Measurements from ENCODE around the gene LOC128125822.

Gene LOC128125822

DNA sequence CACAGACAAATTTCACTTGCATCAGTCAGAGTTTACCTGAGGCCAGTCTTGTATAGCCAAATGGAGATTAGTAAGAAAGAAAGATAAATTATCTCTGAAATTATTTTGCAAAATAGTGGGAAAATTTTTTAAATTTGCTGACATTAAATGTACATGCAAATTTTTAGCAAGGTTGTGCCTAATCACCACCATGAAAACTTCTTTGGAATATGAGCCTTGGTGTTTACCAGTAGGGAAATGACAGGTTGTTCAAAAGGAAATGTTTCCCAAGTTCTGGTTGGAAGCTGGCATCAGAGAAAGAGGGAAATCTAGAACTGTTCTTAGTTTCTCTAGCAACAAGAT, 34.4 kb upstream of the LOC128125822 start:
- ChIA-PET CTCF (interaction anchor here (1.1 kb wide), 1 partner anchor 16 kb away, joined by 3 read pairs; no protein-coding TSS in a partner anchor), POLR2A (ENCODE audit: unreplicated experiment) (no interaction called here)
- Histone ChIP-seq H4K5ac (ENCODE audit: low read depth, low read length) (no peak overlapping the region), H2BK15ac (ENCODE audit: low read depth, low read length) (no peak overlapping the region), H3K9me3 (ENCODE audit: control insufficient read depth, insufficient read depth, low read length) (no peaks in the 10 kb centered on the region), H3K79me1 (ENCODE audit: low read depth in 1 of 2, low read length in 2 of 2) (no peaks in the 10 kb centered on the region), H4K91ac (ENCODE audit: insufficient read depth, low read depth, low read length) (no peak overlapping the region), H3K27me3 (ENCODE audit: control insufficient read depth, insufficient read depth, low read length) (no peaks in the 10 kb centered on the region; the same call in 1 of the 2 replicates), H2BK120ac (ENCODE audit: low read depth, low read length) (no peak overlapping the region), H3K27ac (ENCODE audit: insufficient read depth, low read length) (no peak overlapping the region), H4K8ac (ENCODE audit: low read depth in 2 of 2, low read length in 2 of 2) (no peak overlapping the region), H3K4me1 (ENCODE audit: control insufficient read depth, insufficient read depth, low read length) (no peaks in the 10 kb centered on the region), H3K4ac (ENCODE audit: low read depth, low read length) (no peak overlapping the region), H2BK5ac (ENCODE audit: low read depth, low read length, poor library complexity, severe bottlenecking) (no peak overlapping the region), H3K23ac (ENCODE audit: low read depth, low read length) (no peak overlapping the region), H3K9ac (ENCODE audit: low read depth, low read length) (no peak overlapping the region), H2AK9ac (replicated peaks; ENCODE audit: low read depth, low read length, poor library complexity) (no peak overlapping the region), H3K14ac (replicated peaks; ENCODE audit: low read depth, low read length) (no peak overlapping the region), H2BK20ac (ENCODE audit: low read depth, low read length) (no peak overlapping the region), H3K4me3 (ENCODE audit: insufficient read depth, low read depth, low read length) (no peak overlapping the region), H3K4me2 (ENCODE audit: low read depth, low read length) (no peak overlapping the region), H3K9me1 (ENCODE audit: insufficient read depth, low read length) (no peaks in the 10 kb centered on the region), H3K36me3 (ENCODE audit: control insufficient read depth, insufficient read depth, low read length) (no peaks in the 10 kb centered on the region), H3K56ac (ENCODE audit: extremely low read depth, insufficient read depth, low read length) (no peak overlapping the region), H4K20me1 (ENCODE audit: insufficient read depth, low read length) (no peaks in the 10 kb centered on the region), H3K18ac (ENCODE audit: low read depth, low read length) (no peak overlapping the region), H2AK5ac (ENCODE audit: low read depth, low read length) (no peak overlapping the region), H2AFZ (replicated peaks; ENCODE audit: low read length, poor library complexity) (no peak overlapping the region)
- intact Hi-C loops (cut with micrococcal nuclease), result no loop called here
- in situ Hi-C loops (cut with MboI; ENCODE audit: low sequenced_read_pairs), result no loop called here
- dilution Hi-C loops (cut with HindIII; ENCODE audit: low sequenced_read_pairs, unreplicated experiment), result no loop called here
- BruUV-seq (replicated peaks), result no TSS peak
- ATAC-seq (ENCODE audit: low read depth) (no peak), DNase-seq (no peak)
- TF ChIP-seq MAZ (IDR thresholded peaks at IDR 0.05; ENCODE audit: borderline replicate concordance, low read depth, low read length) (no peak), RAD21 (IDR thresholded peaks at IDR 0.05; ENCODE audit: low read length) (no peak), RFX5 (IDR thresholded peaks at IDR 0.05; ENCODE audit: low read depth, low read length) (no peak), SMC3 (IDR thresholded peaks at IDR 0.05; ENCODE audit: low read depth, low read length) (no peak), CEBPB (IDR thresholded peaks at IDR 0.05; ENCODE audit: low read depth, low read length) (no peak), MXI1 (IDR thresholded peaks at IDR 0.05; ENCODE audit: borderline replicate concordance, low read depth, low read length) (no peak), FOS (IDR thresholded peaks at IDR 0.05; ENCODE audit: low read depth, low read length) (no peak), POLR2A (IDR thresholded peaks at IDR 0.05; ENCODE audit: low read depth, low read length) (no peak)
- TF ChIP-seq, protein P1, sequence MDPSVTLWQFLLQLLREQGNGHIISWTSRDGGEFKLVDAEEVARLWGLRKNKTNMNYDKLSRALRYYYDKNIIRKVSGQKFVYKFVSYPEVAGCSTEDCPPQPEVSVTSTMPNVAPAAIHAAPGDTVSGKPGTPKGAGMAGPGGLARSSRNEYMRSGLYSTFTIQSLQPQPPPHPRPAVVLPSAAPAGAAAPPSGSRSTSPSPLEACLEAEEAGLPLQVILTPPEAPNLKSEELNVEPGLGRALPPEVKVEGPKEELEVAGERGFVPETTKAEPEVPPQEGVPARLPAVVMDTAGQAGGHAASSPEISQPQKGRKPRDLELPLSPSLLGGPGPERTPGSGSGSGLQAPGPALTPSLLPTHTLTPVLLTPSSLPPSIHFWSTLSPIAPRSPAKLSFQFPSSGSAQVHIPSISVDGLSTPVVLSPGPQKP (IDR thresholded peaks at IDR 0.05; ENCODE audit: borderline replicate concordance, low read depth, low read length), result no peak

Measured in IMR-90 (cell line).